Neural cell (in vitro differentiated cells): ENCODE data around the gene RUVBL1. TPM values are rescaled to one million over a fixed set of nuclear protein-coding genes. Genes with fewer than 3 reads are reported as not detected.

Experiments used
- H2AFZ ChIP-seq: fragments of 200-600, 300-800 bp; sonication (generic), shearing (Covaris generic); 2 replicates; pipeline ENCODE4 v1.6.0; 2014; ENCODE audit warnings: low read depth, mild to moderate bottlenecking, antibody characterized with exemption, low read length, moderate library complexity
- H3F3A ChIP-seq: fragments of 200-600 bp; shearing (Covaris generic); 2 replicates; pipeline ENCODE4 v1.6.1; 2016; ENCODE audit warnings: mild to moderate bottlenecking, moderate library complexity, mixed read lengths, antibody characterized with exemption, low read length; ENCODE audit not compliant: insufficient read depth, poor library complexity, severe bottlenecking
- H3K27ac ChIP-seq: fragments of 200-600, 300-800 bp; sonication (generic), shearing (Covaris generic); 2 replicates; pipeline ENCODE4 v1.5.1; 2014; ENCODE audit warnings: mild to moderate bottlenecking, low read length, moderate library complexity
- H3K27me3 ChIP-seq: fragments of 300-800, 200-600 bp; sonication (generic), shearing (Covaris generic); 2 replicates; pipeline ENCODE4 v1.6.0; 2014; ENCODE audit warnings: mild to moderate bottlenecking, low read depth, low read length, moderate library complexity; ENCODE audit not compliant: insufficient read depth
- H3K36me3 ChIP-seq: fragments of 300-800, 200-600 bp; sonication (generic), shearing (Covaris generic); 2 replicates; pipeline ENCODE4 v1.5.1; 2014; ENCODE audit warnings: mild to moderate bottlenecking, antibody characterized with exemption, low read length, moderate library complexity; ENCODE audit not compliant: insufficient read depth
- H3K4me2 ChIP-seq: fragments of 300-800, 200-600 bp; sonication (generic), shearing (Covaris generic); 2 replicates; pipeline ENCODE4 v1.6.0; 2014; ENCODE audit warnings: mild to moderate bottlenecking, low read length
- H3K4me3 ChIP-seq: fragments of 300-800, 200-600 bp; sonication (generic), shearing (Covaris generic); 2 replicates; pipeline ENCODE4 v1.5.1; 2014; ENCODE audit warnings: mild to moderate bottlenecking, low read length, moderate library complexity
- H3K79me2 ChIP-seq: fragments of 200-600 bp; shearing (Covaris generic); replicated peaks from 2 replicates; pipeline ENCODE4 v1.6.0; 2014; ENCODE audit warnings: mild to moderate bottlenecking, low read length, moderate library complexity; ENCODE audit not compliant: insufficient read depth
- H3K9ac ChIP-seq: fragments of 300-800, 200-600 bp; sonication (generic), shearing (Covaris generic); 2 replicates; pipeline ENCODE4 v1.6.1; 2016; ENCODE audit warnings: mild to moderate bottlenecking, low read length, mixed read lengths
- H3K9me2 ChIP-seq: fragments of 200-600 bp; shearing (Covaris generic); 2 replicates; pipeline ENCODE4 v1.6.1; 2016; ENCODE audit warnings: mild to moderate bottlenecking, low read length, mixed read lengths; ENCODE audit not compliant: insufficient read depth
- H3K9me3 ChIP-seq: fragments of 200-600, 300-800 bp; sonication (generic), shearing (Covaris generic); 2 replicates; pipeline ENCODE4 v1.6.1; 2016; ENCODE audit warnings: mild to moderate bottlenecking, mixed run types, low read length, moderate library complexity, mixed read lengths
- H4K20me1 ChIP-seq: fragments of 200-600 bp; shearing (Covaris generic); 2 replicates; pipeline ENCODE4 v1.6.1; 2016; ENCODE audit warnings: mild to moderate bottlenecking, mixed run types; ENCODE audit not compliant: insufficient read depth
- EP300 ChIP-seq: fragments of 450-650 bp; conservative IDR thresholded peaks from 2 replicates; pipeline ENCODE4 v1.6.1; 2014; ENCODE audit warnings: antibody characterized with exemption, mild to moderate bottlenecking, moderate library complexity; ENCODE audit not compliant: poor library complexity, severe bottlenecking
- EZH2 ChIP-seq: fragments of 200-600, 300-800 bp; shearing (Covaris generic), sonication (generic); IDR thresholded peaks from 2 replicates; pipeline ENCODE4 v1.6.1; 2014; ENCODE audit warnings: antibody characterized with exemption, low read length, borderline replicate concordance, mild to moderate bottlenecking; ENCODE audit not compliant: insufficient read depth, poor library complexity, severe bottlenecking
- MXI1 ChIP-seq: fragments of 450-650 bp; conservative IDR thresholded peaks from 2 replicates; pipeline ENCODE4 v1.6.1; 2014; ENCODE audit warnings: antibody characterized with exemption, mild to moderate bottlenecking; ENCODE audit not compliant: poor library complexity, severe bottlenecking
- POLR2AphosphoS5 ChIP-seq: IDR thresholded peaks from 2 replicates; pipeline ENCODE4 v1.6.1; 2012
- RAD21 ChIP-seq: fragments of 450-650 bp; conservative IDR thresholded peaks from 2 replicates; pipeline ENCODE4 v1.6.1; 2014; ENCODE audit warnings: antibody characterized with exemption, mild to moderate bottlenecking, moderate library complexity
- SMC3 ChIP-seq: fragments of 450-650 bp; conservative IDR thresholded peaks from 2 replicates; pipeline ENCODE4 v1.6.1; 2014; ENCODE audit warnings: antibody characterized with exemption, mild to moderate bottlenecking, moderate library complexity; ENCODE audit not compliant: poor library complexity
- TAF1 ChIP-seq: IDR thresholded peaks from 2 replicates; pipeline ENCODE4 v1.6.1; 2012; ENCODE audit warnings: low read depth
- polyA plus RNA-seq: library from polyadenylated mRNA; depleted of rRNA; stranded (reverse); fragments of >200 nt; gene quantifications from 2 replicates; pipeline ENCODE4 v1.2.3, GENCODE V29; 2014
- TF ChIP-seq, protein P1 (sequence below): fragments of 450-650 bp; IDR thresholded peaks from 2 replicates; pipeline ENCODE4 v1.5.1; 2014; ENCODE audit warnings: antibody characterized with exemption, mild to moderate bottlenecking, moderate library complexity; ENCODE audit not compliant: poor library complexity, severe bottlenecking
- TF ChIP-seq, protein P2 (sequence below): IDR thresholded peaks from 2 replicates; pipeline ENCODE4 v1.6.1; 2012; ENCODE audit warnings: borderline replicate concordance

Gene RUVBL1
- polyA plus RNA-seq, 1 donor from 2014 or later: 83.3 TPM

GRCh38 chr3:128066114-128066513 lies 57.5 kb downstream of the RUVBL1 start:
- Histone ChIP-seq H3K9me3 (no peaks in the 10 kb centered on the region), H3K79me2 (no peaks in the 10 kb centered on the region), H3K9ac (no peak overlapping the region), H4K20me1 (no peaks in the 10 kb centered on the region), H3K27ac (no peak overlapping the region), H3K9me2 (no peaks in the 10 kb centered on the region), H3F3A (no peaks in the 10 kb centered on the region), H3K36me3 (peaks cover 11% of the 10 kb centered on the region), H2AFZ (no peak overlapping the region), H3K4me2 (no peak overlapping the region), H3K4me3 (no peak overlapping the region), H3K27me3 (no peaks in the 10 kb centered on the region)
- TF ChIP-seq MXI1 (no peak), RAD21 (no peak), EP300 (no peak), SMC3 (no peak), POLR2AphosphoS5 (no peak), EZH2 (no peak), TAF1 (no peak)
- TF ChIP-seq, protein P1, sequence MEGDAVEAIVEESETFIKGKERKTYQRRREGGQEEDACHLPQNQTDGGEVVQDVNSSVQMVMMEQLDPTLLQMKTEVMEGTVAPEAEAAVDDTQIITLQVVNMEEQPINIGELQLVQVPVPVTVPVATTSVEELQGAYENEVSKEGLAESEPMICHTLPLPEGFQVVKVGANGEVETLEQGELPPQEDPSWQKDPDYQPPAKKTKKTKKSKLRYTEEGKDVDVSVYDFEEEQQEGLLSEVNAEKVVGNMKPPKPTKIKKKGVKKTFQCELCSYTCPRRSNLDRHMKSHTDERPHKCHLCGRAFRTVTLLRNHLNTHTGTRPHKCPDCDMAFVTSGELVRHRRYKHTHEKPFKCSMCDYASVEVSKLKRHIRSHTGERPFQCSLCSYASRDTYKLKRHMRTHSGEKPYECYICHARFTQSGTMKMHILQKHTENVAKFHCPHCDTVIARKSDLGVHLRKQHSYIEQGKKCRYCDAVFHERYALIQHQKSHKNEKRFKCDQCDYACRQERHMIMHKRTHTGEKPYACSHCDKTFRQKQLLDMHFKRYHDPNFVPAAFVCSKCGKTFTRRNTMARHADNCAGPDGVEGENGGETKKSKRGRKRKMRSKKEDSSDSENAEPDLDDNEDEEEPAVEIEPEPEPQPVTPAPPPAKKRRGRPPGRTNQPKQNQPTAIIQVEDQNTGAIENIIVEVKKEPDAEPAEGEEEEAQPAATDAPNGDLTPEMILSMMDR: no peak
- TF ChIP-seq, protein P2, sequence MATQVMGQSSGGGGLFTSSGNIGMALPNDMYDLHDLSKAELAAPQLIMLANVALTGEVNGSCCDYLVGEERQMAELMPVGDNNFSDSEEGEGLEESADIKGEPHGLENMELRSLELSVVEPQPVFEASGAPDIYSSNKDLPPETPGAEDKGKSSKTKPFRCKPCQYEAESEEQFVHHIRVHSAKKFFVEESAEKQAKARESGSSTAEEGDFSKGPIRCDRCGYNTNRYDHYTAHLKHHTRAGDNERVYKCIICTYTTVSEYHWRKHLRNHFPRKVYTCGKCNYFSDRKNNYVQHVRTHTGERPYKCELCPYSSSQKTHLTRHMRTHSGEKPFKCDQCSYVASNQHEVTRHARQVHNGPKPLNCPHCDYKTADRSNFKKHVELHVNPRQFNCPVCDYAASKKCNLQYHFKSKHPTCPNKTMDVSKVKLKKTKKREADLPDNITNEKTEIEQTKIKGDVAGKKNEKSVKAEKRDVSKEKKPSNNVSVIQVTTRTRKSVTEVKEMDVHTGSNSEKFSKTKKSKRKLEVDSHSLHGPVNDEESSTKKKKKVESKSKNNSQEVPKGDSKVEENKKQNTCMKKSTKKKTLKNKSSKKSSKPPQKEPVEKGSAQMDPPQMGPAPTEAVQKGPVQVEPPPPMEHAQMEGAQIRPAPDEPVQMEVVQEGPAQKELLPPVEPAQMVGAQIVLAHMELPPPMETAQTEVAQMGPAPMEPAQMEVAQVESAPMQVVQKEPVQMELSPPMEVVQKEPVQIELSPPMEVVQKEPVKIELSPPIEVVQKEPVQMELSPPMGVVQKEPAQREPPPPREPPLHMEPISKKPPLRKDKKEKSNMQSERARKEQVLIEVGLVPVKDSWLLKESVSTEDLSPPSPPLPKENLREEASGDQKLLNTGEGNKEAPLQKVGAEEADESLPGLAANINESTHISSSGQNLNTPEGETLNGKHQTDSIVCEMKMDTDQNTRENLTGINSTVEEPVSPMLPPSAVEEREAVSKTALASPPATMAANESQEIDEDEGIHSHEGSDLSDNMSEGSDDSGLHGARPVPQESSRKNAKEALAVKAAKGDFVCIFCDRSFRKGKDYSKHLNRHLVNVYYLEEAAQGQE: no peak

- no peaks in the 10 kb centered on the region for H4K20me1 ChIP-seq
- no peaks in the 10 kb centered on the region for H3K79me2 ChIP-seq
These were observed 58.6 kb downstream of the RUVBL1 start for GRCh38 chr3:128064962-128065361.

More at GRCh38 chr3:128064962-128065361, 58.6 kb downstream of the RUVBL1 start:
- H3K9me2 ChIP-seq: no peaks in the 10 kb centered on the region
- H3K36me3 ChIP-seq: peaks cover 11% of the 10 kb centered on the region
- H3K27ac ChIP-seq: no peak overlapping the region
- H3K4me3 ChIP-seq: no peak overlapping the region
- TF ChIP-seq EP300 (no peak), EZH2 (no peak), TAF1 (no peak), MXI1 (no peak), RAD21 (no peak), POLR2AphosphoS5 (no peak), SMC3 (no peak)
- TF ChIP-seq, protein P1: no peak
- TF ChIP-seq, protein P2: no peak
- H2AFZ ChIP-seq: no peak overlapping the region
- H3K4me2 ChIP-seq: no peak overlapping the region
- no peaks in the 10 kb centered on the region for H3K27me3 ChIP-seq
- H3K9ac ChIP-seq: no peak overlapping the region
- no peaks in the 10 kb centered on the region for H3F3A ChIP-seq
- H3K9me3 ChIP-seq: no peaks in the 10 kb centered on the region
